Chondrocyte (in vitro differentiated cells): ENCODE measurements around the gene NRXN3. TPM values are rescaled to one million over a fixed set of nuclear protein-coding genes. Genes with fewer than 3 reads are reported as not detected.
A peak's percentile ranks its signal among the peaks of the same experiment; 100 is the strongest.

Experiments used
- DNase-seq: peaks from one replicate; pipeline ENCODE4 v3.0.0; 2021; ENCODE audit warnings: mixed read lengths, low spot score
- H3K27ac Mint-ChIP-seq: one replicate; pipeline ENCODE4 v1.8.0; 2021; ENCODE audit warnings: mild to moderate bottlenecking, moderate library complexity, mixed read lengths; ENCODE audit not compliant: unreplicated experiment
- H3K27me3 Mint-ChIP-seq: 2 replicates; pipeline ENCODE4 v1.8.0; 2021; ENCODE audit warnings: low read depth, mixed read lengths
- H3K36me3 Mint-ChIP-seq: 2 replicates; pipeline ENCODE4 v1.8.0; 2021; ENCODE audit warnings: low read depth, mixed read lengths
- H3K4me1 Mint-ChIP-seq: 2 replicates; pipeline ENCODE4 v1.8.0; 2021; ENCODE audit warnings: low read depth, mild to moderate bottlenecking, mixed read lengths
- H3K4me3 Mint-ChIP-seq: one replicate; pipeline ENCODE4 v1.8.0; 2021; ENCODE audit warnings: mild to moderate bottlenecking, moderate library complexity, mixed read lengths; ENCODE audit not compliant: unreplicated experiment
- H3K9me3 Mint-ChIP-seq: 2 replicates; pipeline ENCODE4 v1.8.0; 2021; ENCODE audit warnings: low read depth, mixed read lengths
- CTCF ChIP-seq: fragments of 200-600 bp; sonication (generic); IDR thresholded peaks from 2 replicates; pipeline ENCODE4 v1.5.0; 2021; ENCODE audit warnings: antibody characterized with exemption, mild to moderate bottlenecking, moderate library complexity
- total RNA-seq: library from RNA; stranded (reverse); gene quantifications from 3 replicates; pipeline ENCODE4 v1.2.1, GENCODE V29; 2021

Gene NRXN3
- total RNA-seq, 1 donor from 2014 or later: 7.9 TPM

- H3K36me3 Mint-ChIP-seq: no peaks in the 10 kb centered on the region
- H3K27ac Mint-ChIP-seq: no peak overlapping the region
- no peaks in the 10 kb centered on the region for H3K27me3 Mint-ChIP-seq
- H3K4me1 Mint-ChIP-seq: peaks cover 5% of the 10 kb centered on the region
- no peak overlapping the region for H3K4me3 Mint-ChIP-seq
- no peak for DNase-seq
- H3K9me3 Mint-ChIP-seq: peaks cover 7% of the 10 kb centered on the region
- TF ChIP-seq CTCF: no peak
These were observed 1621.0 kb downstream of the NRXN3 start for GRCh38 chr14:79791055-79791732.

- no peaks in the 10 kb centered on the region for H3K36me3 Mint-ChIP-seq
- H3K27me3 Mint-ChIP-seq: no peaks in the 10 kb centered on the region
- no peak overlapping the region for H3K4me3 Mint-ChIP-seq
- no peaks in the 10 kb centered on the region for H3K9me3 Mint-ChIP-seq
- no peaks in the 10 kb centered on the region for H3K4me1 Mint-ChIP-seq
- H3K27ac Mint-ChIP-seq: no peak overlapping the region
- no peak for TF ChIP-seq CTCF
- DNase-seq: no peak
These were observed 1631.9 kb downstream of the NRXN3 start for GRCh38 chr14:79802093-79802492.

GRCh38 chr14:79805636-79806035, 1635.5 kb downstream of the NRXN3 start:
- DNase-seq: no peak
- H3K4me3 Mint-ChIP-seq: no peak overlapping the region
- no peaks in the 10 kb centered on the region for H3K9me3 Mint-ChIP-seq
- no peaks in the 10 kb centered on the region for H3K36me3 Mint-ChIP-seq
- H3K27ac Mint-ChIP-seq: no peak overlapping the region
- H3K4me1 Mint-ChIP-seq: no peaks in the 10 kb centered on the region
- no peaks in the 10 kb centered on the region for H3K27me3 Mint-ChIP-seq
- no peak for TF ChIP-seq CTCF

- Mint-ChIP-seq H3K4me3 (no peak overlapping the region), H3K4me1 (no peaks in the 10 kb centered on the region), H3K27ac (no peak overlapping the region), H3K27me3 (no peaks in the 10 kb centered on the region), H3K9me3 (no peaks in the 10 kb centered on the region), H3K36me3 (no peaks in the 10 kb centered on the region)
- TF ChIP-seq CTCF: peak; percentile 62
- no peak for DNase-seq
These were observed 1639.9 kb downstream of the NRXN3 start for GRCh38 chr14:79809849-79810612.

- no peak for DNase-seq
- Mint-ChIP-seq H3K4me3 (no peak overlapping the region), H3K9me3 (no peaks in the 10 kb centered on the region), H3K27me3 (no peaks in the 10 kb centered on the region), H3K36me3 (no peaks in the 10 kb centered on the region), H3K4me1 (no peaks in the 10 kb centered on the region), H3K27ac (no peak overlapping the region)
- no peak for TF ChIP-seq CTCF
These were observed 1650.8 kb downstream of the NRXN3 start for GRCh38 chr14:79820866-79821535.
